Gastrocnemius medialis (tissue), 4 donors: ENCODE data around the gene GJA9. TPM values are rescaled to one million over a fixed set of nuclear protein-coding genes. Genes with fewer than 3 reads are reported as not detected.

Experiments
- ATAC-seq, 2 donors: fragments of 150-250 bp; one replicate each; pipeline ENCODE4 v1.9.1; 2016
- DNase-seq, 2 donors: peaks; one replicate each; pipeline ENCODE4 v3.0.0-alpha.2; 2019
- H3K27ac ChIP-seq, 4 donors: fragments of 200-600 bp; sonication (generic); 1 replicate in 1 of 4; 2 replicates in 3 of 4; pipeline ENCODE4 v1.5.1; 2016 to 2018; ENCODE audit warnings: mild to moderate bottlenecking in 2 of 4, moderate library complexity in 1 of 4
- H3K27me3 ChIP-seq, 3 donors: fragments of 200-600 bp; sonication (generic) in 2 of 3; 1 replicate in 1 of 3; 2 replicates in 2 of 3; pipeline versions ENCODE4 v1.5.1 to v1.6.0; 2016 to 2019; ENCODE audit warnings: mild to moderate bottlenecking in 1 of 3, moderate library complexity in 1 of 3
- H3K36me3 ChIP-seq, 2 donors: fragments of 200-600 bp; sonication (generic) in 1 of 2; one replicate each; pipeline ENCODE4 v1.5.1; 2017 to 2018
- H3K4me1 ChIP-seq, 2 donors: fragments of 200-600 bp; sonication (generic) in 1 of 2; one replicate each; pipeline ENCODE4 v1.5.1; 2016 to 2017; ENCODE audit warnings: mild to moderate bottlenecking in 2 of 2
- H3K4me3 ChIP-seq, 4 donors: fragments of 200-600 bp; sonication (generic) in 3 of 4; 1 replicate in 1 of 4; 2 replicates in 3 of 4; pipeline ENCODE4 v1.5.1; 2016 to 2019; ENCODE audit warnings: mild to moderate bottlenecking in 2 of 4
- H3K9me3 ChIP-seq, 3 donors: fragments of 200-600 bp; sonication (generic) in 2 of 3; 1 replicate in 1 of 3; 2 replicates in 2 of 3; pipeline ENCODE4 v1.5.1; 2016 to 2019
- POLR2A ChIP-seq, 2 donors: fragments of 450-650 bp; IDR thresholded peaks; one replicate each; pipeline ENCODE4 v1.6.1; 2017; ENCODE audit warnings: antibody characterized with exemption in 2 of 2, mild to moderate bottlenecking in 2 of 2, moderate library complexity in 2 of 2
- in situ Hi-C, 4 donors: fragments of 200-750 bp; cut with MboI; loops; one replicate each; pipeline versions ENCODE4 v1.15.0 to v1.8.0; 2017; ENCODE audit warnings: low sequenced_read_pairs in 4 of 4
- intact Hi-C: fragments of 100-400 bp; cut with DNase I; formaldehyde crosslinking; loops from one replicate; pipeline ENCODE4 v1.15.1; 2023; ENCODE audit warnings: low total_unique reads
- total RNA-seq, 4 donors: library from RNA; depleted of rRNA; stranded (reverse); fragments of >200 nt; gene quantifications; one replicate each; pipeline versions ENCODE4 v1.1.0 to v1.2.3, GENCODE V29; 2016
- TF ChIP-seq, protein P1 (sequence below), 5 experiments: fragments of 450-650 bp in 3 of 5; fragments of 200-600 bp in 2 of 5; sonication (generic) in 2 of 5; IDR thresholded peaks in 4 of 5; conservative IDR thresholded peaks in 1 of 5; 1 replicate in 4 of 5; 2 replicates in 1 of 5; pipeline ENCODE4 v1.5.1; 2016 to 2019; ENCODE audit warnings: antibody characterized with exemption in 5 of 5, mild to moderate bottlenecking in 3 of 5, moderate library complexity in 3 of 5

GJA9 gene
- total RNA-seq, 4 donors from 2014 or later, result not detected

DNA sequence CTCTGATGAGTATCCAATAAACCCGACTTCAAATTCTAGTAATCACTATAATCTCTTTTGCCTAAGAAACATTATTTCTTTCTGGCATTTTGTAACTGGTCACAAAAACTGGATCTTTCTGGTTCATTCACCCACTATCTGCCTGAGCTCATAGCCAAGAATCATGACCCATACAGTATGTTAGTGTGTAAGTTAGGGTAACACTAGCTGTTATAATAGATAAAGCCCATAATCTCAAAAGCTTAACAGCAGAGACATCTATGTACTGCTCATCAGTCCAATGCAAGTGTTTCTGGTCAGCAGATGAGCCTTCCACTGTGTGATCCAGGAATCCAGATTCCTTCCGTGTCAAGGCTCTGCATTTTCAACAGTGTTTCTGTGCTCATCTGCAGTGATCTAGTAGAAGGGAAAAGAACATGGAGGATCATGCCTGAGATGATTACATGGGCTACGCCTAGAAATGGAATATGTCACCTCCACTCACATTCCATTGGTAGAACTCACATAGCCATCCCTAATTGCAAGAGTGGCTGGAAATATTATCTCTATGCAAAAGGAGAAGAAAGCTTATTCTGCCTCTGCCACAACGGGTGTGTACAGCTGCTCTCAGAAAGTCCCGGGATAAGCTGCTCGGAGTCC, 49.5 kb downstream of the GJA9 start:
- Histone ChIP-seq H3K27me3 (peaks cover 0 to 6% (median 0%) of the 10 kb centered on the region in 3 donors), H3K4me3 (no peak overlapping the region), H3K4me1 (no peaks in the 10 kb centered on the region), H3K36me3 (no peaks in the 10 kb centered on the region), H3K27ac (no peak overlapping the region), H3K9me3 (no peaks in the 10 kb centered on the region)
- in situ Hi-C loops, result loop anchor here in 1 of 4 donors (25.0 kb wide), 2 partner anchors 770 to 1220 kb away; no protein-coding TSS in a partner anchor
- no peak for TF ChIP-seq POLR2A (IDR thresholded peaks at IDR 0.05)
- TF ChIP-seq, protein P1, sequence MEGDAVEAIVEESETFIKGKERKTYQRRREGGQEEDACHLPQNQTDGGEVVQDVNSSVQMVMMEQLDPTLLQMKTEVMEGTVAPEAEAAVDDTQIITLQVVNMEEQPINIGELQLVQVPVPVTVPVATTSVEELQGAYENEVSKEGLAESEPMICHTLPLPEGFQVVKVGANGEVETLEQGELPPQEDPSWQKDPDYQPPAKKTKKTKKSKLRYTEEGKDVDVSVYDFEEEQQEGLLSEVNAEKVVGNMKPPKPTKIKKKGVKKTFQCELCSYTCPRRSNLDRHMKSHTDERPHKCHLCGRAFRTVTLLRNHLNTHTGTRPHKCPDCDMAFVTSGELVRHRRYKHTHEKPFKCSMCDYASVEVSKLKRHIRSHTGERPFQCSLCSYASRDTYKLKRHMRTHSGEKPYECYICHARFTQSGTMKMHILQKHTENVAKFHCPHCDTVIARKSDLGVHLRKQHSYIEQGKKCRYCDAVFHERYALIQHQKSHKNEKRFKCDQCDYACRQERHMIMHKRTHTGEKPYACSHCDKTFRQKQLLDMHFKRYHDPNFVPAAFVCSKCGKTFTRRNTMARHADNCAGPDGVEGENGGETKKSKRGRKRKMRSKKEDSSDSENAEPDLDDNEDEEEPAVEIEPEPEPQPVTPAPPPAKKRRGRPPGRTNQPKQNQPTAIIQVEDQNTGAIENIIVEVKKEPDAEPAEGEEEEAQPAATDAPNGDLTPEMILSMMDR (IDR thresholded peaks at IDR 0.05 in 4 of 5, conservative IDR thresholded peaks at IDR 0.05 in 1 of 5), result no peak
- ATAC-seq (no peak), DNase-seq (no peak)
- intact Hi-C loops, result no loop called here

DNA sequence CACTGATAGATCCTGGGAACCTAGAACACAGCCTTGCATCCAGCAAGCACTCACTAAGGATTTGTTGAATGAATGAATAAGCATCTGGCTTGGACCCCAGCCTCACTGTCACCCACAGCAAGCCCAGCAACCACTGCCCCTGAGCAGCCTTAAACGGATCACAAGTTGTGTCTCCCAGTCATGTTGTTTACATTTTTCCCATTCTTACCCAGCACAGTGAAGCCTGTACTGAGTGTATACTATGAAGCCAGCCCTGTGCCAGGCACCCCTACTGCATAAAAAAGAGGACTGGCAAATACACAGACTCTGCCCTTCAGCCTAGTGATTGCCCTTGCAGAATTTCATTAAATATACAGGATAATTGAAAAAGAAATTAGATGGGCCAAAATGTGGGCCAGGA, 52.0 kb downstream of the GJA9 start:
- intact Hi-C loops, result no loop called here
- no peaks in the 10 kb centered on the region for H3K9me3 ChIP-seq
- no peak overlapping the region for H3K4me3 ChIP-seq
- H3K27ac ChIP-seq, result no peak overlapping the region
- in situ Hi-C loops, result loop anchor here in 1 of 4 donors (25.0 kb wide), 2 partner anchors 767 to 1217 kb away; no protein-coding TSS in a partner anchor
- peaks cover 0 to 6% (median 0%) of the 10 kb centered on the region in 3 donors for H3K27me3 ChIP-seq
- no peaks in the 10 kb centered on the region for H3K4me1 ChIP-seq
- no peak for ATAC-seq
- no peak for TF ChIP-seq POLR2A (IDR thresholded peaks at IDR 0.05)
- no peaks in the 10 kb centered on the region for H3K36me3 ChIP-seq
- no peak for DNase-seq

DNA sequence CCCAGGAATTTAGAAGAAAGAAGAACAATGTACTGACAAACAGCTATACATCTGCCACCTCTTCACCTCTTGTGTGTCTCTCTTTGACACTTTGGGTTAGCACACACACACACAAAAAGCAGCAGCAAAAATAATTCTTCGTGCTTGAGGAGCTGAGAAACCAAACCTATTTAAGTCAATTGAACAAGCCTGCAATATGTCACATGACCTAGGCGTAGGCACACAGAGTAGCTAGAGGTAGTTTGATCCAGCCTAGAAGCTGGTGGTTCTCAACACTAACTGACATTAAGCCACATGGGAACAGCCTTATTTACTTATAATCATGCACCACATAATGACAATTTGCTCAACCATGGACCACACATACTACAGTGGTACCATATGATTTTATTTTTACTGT, 54.1 kb downstream of the GJA9 start:
- Histone ChIP-seq H3K36me3 (no peaks in the 10 kb centered on the region), H3K27me3 (peaks cover 0 to 6% (median 0%) of the 10 kb centered on the region in 3 donors), H3K27ac (no peak overlapping the region), H3K4me1 (no peaks in the 10 kb centered on the region), H3K4me3 (no peak overlapping the region), H3K9me3 (no peaks in the 10 kb centered on the region)
- in situ Hi-C loops (loop anchor here in 1 of 4 donors (25.0 kb wide), 2 partner anchors 765 to 1215 kb away; no protein-coding TSS in a partner anchor), intact Hi-C loops (no loop called here)
- DNase-seq (no peak), ATAC-seq (no peak)
- TF ChIP-seq POLR2A (IDR thresholded peaks at IDR 0.05), result no peak
- TF ChIP-seq, protein P1 (IDR thresholded peaks at IDR 0.05 in 4 of 5, conservative IDR thresholded peaks at IDR 0.05 in 1 of 5), result no peak

DNA sequence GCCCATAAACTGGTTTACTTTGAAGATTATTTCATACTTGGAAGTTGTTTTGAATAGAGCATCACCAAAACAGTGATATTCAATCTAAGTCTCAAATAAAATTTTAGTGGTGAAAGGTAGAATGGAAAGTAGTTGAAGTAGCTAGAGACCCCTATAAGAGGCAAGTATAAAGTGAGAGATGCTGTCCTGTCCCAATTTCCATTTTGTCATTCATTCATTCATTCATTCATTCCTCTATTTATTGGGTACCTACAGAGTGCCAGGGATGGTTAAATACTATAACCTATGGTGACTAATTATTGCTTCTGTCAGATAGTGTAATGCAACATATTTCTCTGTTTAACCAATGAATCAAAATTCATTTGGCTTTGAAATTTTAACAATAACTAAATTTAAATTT, 54.5 kb downstream of the GJA9 start:
- Histone ChIP-seq H3K4me1 (no peaks in the 10 kb centered on the region), H3K27ac (no peak overlapping the region), H3K36me3 (no peaks in the 10 kb centered on the region), H3K27me3 (peaks cover 0 to 6% (median 0%) of the 10 kb centered on the region in 3 donors), H3K9me3 (no peaks in the 10 kb centered on the region), H3K4me3 (no peak overlapping the region)
- TF ChIP-seq POLR2A (IDR thresholded peaks at IDR 0.05), result no peak
- TF ChIP-seq, protein P1 (IDR thresholded peaks at IDR 0.05 in 4 of 5, conservative IDR thresholded peaks at IDR 0.05 in 1 of 5), result no peak
- in situ Hi-C loops (loop anchor here in 1 of 4 donors (25.0 kb wide), 2 partner anchors 765 to 1215 kb away; no protein-coding TSS in a partner anchor), intact Hi-C loops (no loop called here)
- no peak for ATAC-seq
- DNase-seq, result no peak

DNA sequence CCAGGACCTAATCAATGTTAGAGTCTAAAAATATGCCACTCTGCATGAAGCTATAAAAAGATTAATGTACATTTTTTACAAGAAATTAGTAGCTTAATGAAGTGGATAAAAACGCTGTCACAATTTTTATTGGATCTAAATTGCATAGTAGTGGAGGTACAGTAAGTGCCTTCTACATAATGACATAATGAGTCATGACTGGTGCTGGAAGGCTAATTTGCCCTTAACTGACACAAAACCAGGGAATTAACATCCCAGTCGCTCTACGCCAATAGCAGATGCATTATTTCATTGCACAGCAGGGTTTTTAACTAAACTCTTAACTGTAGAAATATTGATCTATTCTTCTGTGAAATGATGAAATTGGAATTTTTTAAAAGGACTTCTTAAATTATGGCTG, 55.1 kb downstream of the GJA9 start:
- H3K9me3 ChIP-seq, result no peaks in the 10 kb centered on the region
- DNase-seq (no peak), ATAC-seq (no peak)
- in situ Hi-C loops, result loop anchor here in 1 of 4 donors (25.0 kb wide), 2 partner anchors 764 to 1214 kb away; no protein-coding TSS in a partner anchor
- H3K4me1 ChIP-seq, result no peaks in the 10 kb centered on the region
- no peak overlapping the region for H3K27ac ChIP-seq
- peaks cover 0 to 5% (median 0%) of the 10 kb centered on the region in 3 donors for H3K27me3 ChIP-seq
- intact Hi-C loops, result no loop called here
- no peak for TF ChIP-seq POLR2A (IDR thresholded peaks at IDR 0.05)
- TF ChIP-seq, protein P1 (IDR thresholded peaks at IDR 0.05 in 4 of 5, conservative IDR thresholded peaks at IDR 0.05 in 1 of 5), result no peak
- no peaks in the 10 kb centered on the region for H3K36me3 ChIP-seq
- no peak overlapping the region for H3K4me3 ChIP-seq
